Tongue (tissue), 2 donors: Measurements from ENCODE around the gene KCNJ18. TPM values are rescaled to one million over a fixed set of nuclear protein-coding genes. Genes with fewer than 3 reads are reported as not detected.
A peak's percentile ranks its signal among the peaks of the same experiment; 100 is the strongest.
"Not testable (repeated sequence)": the region's sequence is repeated elsewhere in the genome, so short reads cannot be mapped to it uniquely, and the experiment has no call there.

ENCODE experiments used
- DNase-seq: peaks from one replicate; pipeline ENCODE4 v3.0.0-alpha.2; 2015
- total RNA-seq: library from RNA; depleted of rRNA; stranded (reverse); fragments of >200 nt; gene quantifications from one replicate; pipeline ENCODE4 v1.2.3, GENCODE V29; 2014

The KCNJ18 gene
- total RNA-seq, 1 donor from 2014 or later: not detected

GRCh38 chr17:21685061-21685795 lies 7.1 kb upstream of the KCNJ18 start:
- DNase-seq: not testable (repeated sequence)

GRCh38 chr17:21686165-21687015 lies 5.9 kb upstream of the KCNJ18 start:
- no peak for DNase-seq

GRCh38 chr17:21687136-21687953 lies 5.0 kb upstream of the KCNJ18 start:
- DNase-seq: no peak

GRCh38 chr17:21688293-21688949 lies 3.9 kb upstream of the KCNJ18 start:
- no peak for DNase-seq

GRCh38 chr17:21689604-21690003 lies 2.7 kb upstream of the KCNJ18 start:
- peak; percentile 71 for DNase-seq

- not testable (repeated sequence) for DNase-seq
Observed at GRCh38 chr17:21690811-21691210, 1.5 kb upstream of the KCNJ18 start.

- DNase-seq: not testable (repeated sequence)
Observed at GRCh38 chr17:21691481-21691880, 842 bp upstream of the KCNJ18 start.

- DNase-seq: not testable (repeated sequence)
Observed at GRCh38 chr17:21692704-21693065, 362 bp downstream of the KCNJ18 start.

GRCh38 chr17:21693391-21693796 lies 1.1 kb downstream of the KCNJ18 start:
- not testable (repeated sequence) for DNase-seq

GRCh38 chr17:21693937-21694336 lies 1.6 kb downstream of the KCNJ18 start:
- DNase-seq: not testable (repeated sequence)

- not testable (repeated sequence) for DNase-seq
Observed at GRCh38 chr17:21696227-21696626, 3.9 kb downstream of the KCNJ18 start.

- not testable (repeated sequence) for DNase-seq
Observed at GRCh38 chr17:21696842-21697507, 4.7 kb downstream of the KCNJ18 start.

GRCh38 chr17:21697508-21697860 lies 5.2 kb downstream of the KCNJ18 start:
- DNase-seq: not testable (repeated sequence)

- not testable (repeated sequence) for DNase-seq
Observed at GRCh38 chr17:21698437-21699075, 6.2 kb downstream of the KCNJ18 start.

GRCh38 chr17:21699124-21699523 lies 6.8 kb downstream of the KCNJ18 start:
- DNase-seq: not testable (repeated sequence)

GRCh38 chr17:21699573-21700236 lies 7.4 kb downstream of the KCNJ18 start:
- DNase-seq: not testable (repeated sequence)

- not testable (repeated sequence) for DNase-seq
Observed at GRCh38 chr17:21701090-21701489, 8.8 kb downstream of the KCNJ18 start.

- DNase-seq: not testable (repeated sequence)
Observed at GRCh38 chr17:21702029-21702428, 9.7 kb downstream of the KCNJ18 start.

GRCh38 chr17:21702521-21702920 lies 10.2 kb downstream of the KCNJ18 start:
- not testable (repeated sequence) for DNase-seq
